ENCODE results near the gene VWA8.
"Not testable (repeated sequence)": the region's sequence is repeated elsewhere in the genome, so short reads cannot be mapped to it uniquely, and the experiment has no call there.

The VWA8 gene

GRCh38 chr13:41641429-41641828, 319.5 kb downstream of the VWA8 start:
- no peak for DNase-seq

GRCh38 chr13:41639955-41640780, 320.7 kb downstream of the VWA8 start:
- no peak for DNase-seq

GRCh38 chr13:41639237-41639904, 321.5 kb downstream of the VWA8 start:
- no peak for DNase-seq

GRCh38 chr13:41637586-41637985, 323.3 kb downstream of the VWA8 start:
- no peak for DNase-seq

- DNase-seq, result not testable (repeated sequence)
Observed at GRCh38 chr13:41637032-41637431, 323.9 kb downstream of the VWA8 start.

GRCh38 chr13:41636590-41636989, 324.3 kb downstream of the VWA8 start:
- DNase-seq, result not testable (repeated sequence)

- DNase-seq, result no peak
Observed at GRCh38 chr13:41634407-41634806, 326.5 kb downstream of the VWA8 start.

GRCh38 chr13:41633776-41634175, 327.1 kb downstream of the VWA8 start:
- DNase-seq, result no peak

- no peak for DNase-seq
Observed at GRCh38 chr13:41631296-41631965, 329.5 kb downstream of the VWA8 start.

GRCh38 chr13:41627425-41627824, 333.5 kb downstream of the VWA8 start:
- no peak for DNase-seq

- no peak for DNase-seq
Observed at GRCh38 chr13:41624041-41624440, 336.9 kb downstream of the VWA8 start.

- DNase-seq, result no peak
Observed at GRCh38 chr13:41622432-41623429, 338.2 kb downstream of the VWA8 start.

- DNase-seq, result no peak
Observed at GRCh38 chr13:41621716-41622431, 339.0 kb downstream of the VWA8 start.

GRCh38 chr13:41617633-41618032, 343.3 kb downstream of the VWA8 start:
- DNase-seq, result not testable (repeated sequence)

GRCh38 chr13:41616151-41616550, 344.8 kb downstream of the VWA8 start:
- no peak for DNase-seq

GRCh38 chr13:41615528-41615855, 345.4 kb downstream of the VWA8 start:
- no peak for DNase-seq

- no peak for DNase-seq
Observed at GRCh38 chr13:41614671-41615527, 346.0 kb downstream of the VWA8 start.

GRCh38 chr13:41613984-41614661, 346.8 kb downstream of the VWA8 start:
- DNase-seq, result no peak

- no peak for DNase-seq
Observed at GRCh38 chr13:41613471-41613870, 347.4 kb downstream of the VWA8 start.

GRCh38 chr13:41611385-41611784, 349.5 kb downstream of the VWA8 start:
- no peak for DNase-seq
